B cell (primary cell): Measurements from ENCODE around the gene MUL1. TPM values are rescaled to one million over a fixed set of nuclear protein-coding genes. Genes with fewer than 3 reads are reported as not detected.

Experiments used
- ATAC-seq: fragments of 200-7000 bp; cut with Tn5 transposase; one replicate; pipeline ENCODE4 v1.10.0; 2021; ENCODE audit warnings: low read depth, mild to moderate bottlenecking, moderate number of reproducible peaks, moderate library complexity
- CTCF ChIA-PET: fragments of 350-600 bp; sonication (Branson Sonifier 250); formaldehyde crosslinking; loops from one replicate; lab custom pipeline; 2021; ENCODE audit warnings: antibody characterized with exemption, inconsistent platforms; lab: Charles Lee
- POLR2A ChIA-PET: fragments of 350-600 bp; sonication (Branson Sonifier 250); formaldehyde crosslinking; loops from one replicate; lab custom pipeline; 2021; ENCODE audit warnings: antibody characterized with exemption; lab: Charles Lee
- DNase-seq: peaks from one replicate; pipeline ENCODE4 v3.0.0; 2013
- H2AFZ ChIP-seq: 2 replicates; pipeline ENCODE4 v1.6.1; 2012; ENCODE audit warnings: mild to moderate bottlenecking, low read depth, low read length; ENCODE audit not compliant: insufficient read depth, poor library complexity, severe bottlenecking
- H3K27ac ChIP-seq, 2 donors: 1 replicate in 1 of 2; 2 replicates in 1 of 2; pipeline ENCODE4 v1.5.1; 2012 to 2013; ENCODE audit warnings: low read length in 2 of 2, mild to moderate bottlenecking in 2 of 2, moderate library complexity in 1 of 2
- H3K27me3 ChIP-seq, 4 experiments: fragments of 200-600 bp in 1 of 4; sonication (generic) in 1 of 4; replicated peaks in 1 of 4; 1 replicate in 2 of 4; 2 replicates in 2 of 4; pipeline versions ENCODE4 v1.6.1 to v1.7.0; 2013 to 2016; ENCODE audit warnings: low read length in 3 of 4, mild to moderate bottlenecking in 2 of 4, mixed read lengths in 1 of 4, moderate library complexity in 1 of 4; ENCODE audit not compliant: insufficient read depth in 4 of 4, control insufficient read depth in 3 of 4; ENCODE audit errors: control extremely low read depth in 1 of 4
- H3K36me3 ChIP-seq, 2 experiments: replicated peaks in 1 of 2; 1 replicate in 1 of 2; 2 replicates in 1 of 2; pipeline versions ENCODE4 v1.6.1 to v1.7.1; 2013; ENCODE audit warnings: low read length in 1 of 2; ENCODE audit not compliant: insufficient read depth in 2 of 2, control insufficient read depth in 1 of 2; ENCODE audit errors: control extremely low read depth in 1 of 2, extremely low read depth in 1 of 2
- H3K4me1 ChIP-seq, 2 donors: fragments of 200-600 bp in 1 of 2; sonication (generic) in 1 of 2; 1 replicate in 1 of 2; 2 replicates in 1 of 2; pipeline versions ENCODE4 v1.5.1 to v1.6.1; 2013 to 2017; ENCODE audit warnings: low read length in 2 of 2; ENCODE audit not compliant: control insufficient read depth in 2 of 2, insufficient read depth in 2 of 2
- H3K4me2 ChIP-seq: replicated peaks from 2 replicates; pipeline ENCODE3; 2012; ENCODE audit warnings: mild to moderate bottlenecking, low read depth, low read length; ENCODE audit not compliant: poor library complexity, severe bottlenecking
- H3K4me3 ChIP-seq, 5 experiments: fragments of 200-600 bp in 1 of 5; sonication (generic) in 1 of 5; 1 replicate in 3 of 5; 2 replicates in 2 of 5; pipeline versions ENCODE4 v1.5.1 to v1.7.0; 2011 to 2016; ENCODE audit warnings: low read length in 4 of 5, mild to moderate bottlenecking in 4 of 5, low read depth in 2 of 5, control low read depth in 1 of 5, moderate library complexity in 1 of 5; ENCODE audit not compliant: insufficient read depth in 1 of 5; ENCODE audit errors: control extremely low read depth in 1 of 5, extremely low read depth in 1 of 5
- H3K79me2 ChIP-seq: fragments of 200-600 bp; sonication (generic); one replicate; pipeline ENCODE4 v1.6.0; 2016; ENCODE audit warnings: low read length; ENCODE audit not compliant: control insufficient read depth, insufficient read depth
- H3K9ac ChIP-seq: fragments of 200-600 bp; sonication (generic); 2 replicates; pipeline ENCODE4 v1.6.1; 2017; ENCODE audit warnings: mild to moderate bottlenecking, low read length, moderate library complexity
- H3K9me3 ChIP-seq, 3 donors: one replicate each; pipeline versions ENCODE4 v1.6.1 to v1.7.1; 2013; ENCODE audit warnings: low read length in 2 of 3; ENCODE audit not compliant: control insufficient read depth in 2 of 3, insufficient read depth in 1 of 3; ENCODE audit errors: control extremely low read depth in 1 of 3
- H4K20me1 ChIP-seq: 2 replicates; pipeline ENCODE4 v1.6.0; 2012; ENCODE audit warnings: mild to moderate bottlenecking, low read length; ENCODE audit not compliant: insufficient read depth, control insufficient read depth, poor library complexity, severe bottlenecking
- H3K27ac Mint-ChIP-seq: one replicate; pipeline ENCODE4 v1.8.0; 2021; ENCODE audit warnings: mixed read lengths
- H3K27me3 Mint-ChIP-seq: one replicate; pipeline ENCODE4 v1.8.0; 2021; ENCODE audit warnings: mixed read lengths
- H3K4me1 Mint-ChIP-seq: one replicate; pipeline ENCODE4 v1.8.0; 2021; ENCODE audit warnings: mixed read lengths
- H3K4me3 Mint-ChIP-seq: one replicate; pipeline ENCODE4 v1.8.0; 2021; ENCODE audit warnings: mixed read lengths
- H3K9me3 Mint-ChIP-seq: one replicate; pipeline ENCODE4 v1.8.0; 2022; ENCODE audit warnings: mixed read lengths; ENCODE audit not compliant: insufficient read depth
- EZH2 ChIP-seq: IDR thresholded peaks from 2 replicates; pipeline ENCODE4 v1.6.1; 2012; ENCODE audit warnings: borderline replicate concordance, low read depth, mild to moderate bottlenecking, moderate library complexity, low read length; ENCODE audit not compliant: insufficient read depth, poor library complexity, severe bottlenecking
- WGBS: methylation state at CpG from one replicate; pipeline ENCODE4 v1.1.5; 2013; ENCODE audit warnings: missing lambda C conversion rate; ENCODE audit not compliant: insufficient coverage; 5-methylcytosine and 5-hydroxymethylcytosine counted together
- intact Hi-C: fragments of 100-400 bp; cut with micrococcal nuclease; formaldehyde crosslinking; loops from one replicate; pipeline ENCODE4 v1.10.0; 2022
- polyA plus RNA-seq: library from polyadenylated mRNA; depleted of rRNA; stranded (reverse); fragments of >200 nt; gene quantifications from 2 replicates; pipeline ENCODE4 v1.2.3, GENCODE V29; 2012
- total RNA-seq, 2 donors: library from RNA; stranded (reverse); fragments of 120-200 nt in 1 of 2; gene quantifications; 1 replicate in 1 of 2; 2 replicates in 1 of 2; pipeline versions ENCODE4 v1.2.3 to v1.2.4, GENCODE V29; 2013 to 2022
- TF ChIP-seq, protein P1 (sequence below): fragments of 200-600 bp; IDR thresholded peaks from one replicate; pipeline ENCODE4 v1.8.0; 2022; ENCODE audit warnings: antibody characterized with exemption, mild to moderate bottlenecking

Gene MUL1
- total and polyA plus RNA-seq, 2 donors (not counting 1 experiment from before 2014, with no cell fraction given) = 11.4 to 23.9 TPM

GRCh38 chr1:20551161-20551560, 43.2 kb upstream of the MUL1 start:
- H3K9ac ChIP-seq = no peak overlapping the region
- H3K4me1 ChIP-seq = peaks cover 3 to 8% of the 10 kb centered on the region in 2 donors
- DNase-seq (no peak), ATAC-seq (no peak)
- no peaks in the 10 kb centered on the region for H3K9me3 Mint-ChIP-seq
- whole genome bisulfite sequencing = 7% methylated on average over 2 of the region's 3 CpGs
- H3K4me2 ChIP-seq = no peak overlapping the region
- intact Hi-C loops = no loop called here
- H3K4me1 Mint-ChIP-seq = peaks cover 8% of the 10 kb centered on the region
- no peak overlapping the region for H3K27ac Mint-ChIP-seq
- no peak overlapping the region for H3K27ac ChIP-seq
- H3K4me3 Mint-ChIP-seq = no peak overlapping the region
- H3K79me2 ChIP-seq = no peaks in the 10 kb centered on the region
- H3K36me3 ChIP-seq = no peaks in the 10 kb centered on the region
- no peaks in the 10 kb centered on the region for H3K9me3 ChIP-seq
- H3K4me3 ChIP-seq = no peak overlapping the region
- peaks cover 0 to 47% (median 17%) of the 10 kb centered on the region in 4 experiments for H3K27me3 ChIP-seq
- H2AFZ ChIP-seq = no peak overlapping the region
- POLR2A ChIA-PET = no interaction called here
- H4K20me1 ChIP-seq = no peaks in the 10 kb centered on the region
- no peak for TF ChIP-seq EZH2
- TF ChIP-seq, protein P1, sequence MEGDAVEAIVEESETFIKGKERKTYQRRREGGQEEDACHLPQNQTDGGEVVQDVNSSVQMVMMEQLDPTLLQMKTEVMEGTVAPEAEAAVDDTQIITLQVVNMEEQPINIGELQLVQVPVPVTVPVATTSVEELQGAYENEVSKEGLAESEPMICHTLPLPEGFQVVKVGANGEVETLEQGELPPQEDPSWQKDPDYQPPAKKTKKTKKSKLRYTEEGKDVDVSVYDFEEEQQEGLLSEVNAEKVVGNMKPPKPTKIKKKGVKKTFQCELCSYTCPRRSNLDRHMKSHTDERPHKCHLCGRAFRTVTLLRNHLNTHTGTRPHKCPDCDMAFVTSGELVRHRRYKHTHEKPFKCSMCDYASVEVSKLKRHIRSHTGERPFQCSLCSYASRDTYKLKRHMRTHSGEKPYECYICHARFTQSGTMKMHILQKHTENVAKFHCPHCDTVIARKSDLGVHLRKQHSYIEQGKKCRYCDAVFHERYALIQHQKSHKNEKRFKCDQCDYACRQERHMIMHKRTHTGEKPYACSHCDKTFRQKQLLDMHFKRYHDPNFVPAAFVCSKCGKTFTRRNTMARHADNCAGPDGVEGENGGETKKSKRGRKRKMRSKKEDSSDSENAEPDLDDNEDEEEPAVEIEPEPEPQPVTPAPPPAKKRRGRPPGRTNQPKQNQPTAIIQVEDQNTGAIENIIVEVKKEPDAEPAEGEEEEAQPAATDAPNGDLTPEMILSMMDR = no peak
- peaks cover 44% of the 10 kb centered on the region for H3K27me3 Mint-ChIP-seq
- CTCF ChIA-PET = no interaction called here

DNA sequence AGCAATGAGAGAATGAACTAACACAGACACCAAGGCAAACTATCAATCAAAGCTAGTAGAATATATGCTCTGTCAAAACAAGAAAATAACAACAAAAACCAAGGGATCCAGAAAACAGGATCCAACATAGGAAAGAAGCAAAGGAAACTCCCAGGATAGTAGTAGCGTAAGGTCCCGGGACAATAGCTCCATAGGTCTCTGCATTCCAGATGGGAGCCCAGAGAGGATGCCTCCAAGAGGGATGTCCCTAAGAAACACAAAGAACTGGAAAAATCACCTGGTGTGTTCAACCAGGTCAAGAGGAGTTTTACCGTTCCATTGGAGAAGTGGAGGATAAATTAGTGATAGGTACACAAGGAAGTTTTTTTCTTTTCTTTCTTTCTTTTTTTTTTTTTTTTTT, 38.7 kb upstream of the MUL1 start:
- Histone ChIP-seq H3K9me3 (no peaks in the 10 kb centered on the region), H3K4me2 (no peak overlapping the region), H3K36me3 (no peaks in the 10 kb centered on the region), H3K27me3 (peaks cover 0 to 18% (median 4%) of the 10 kb centered on the region in 4 experiments), H4K20me1 (no peaks in the 10 kb centered on the region), H2AFZ (no peak overlapping the region), H3K27ac (no peak overlapping the region), H3K9ac (no peak overlapping the region), H3K4me1 (peaks cover 0 to 3% of the 10 kb centered on the region in 2 donors), H3K79me2 (no peaks in the 10 kb centered on the region), H3K4me3 (no peak overlapping the region)
- no peak for TF ChIP-seq EZH2
- TF ChIP-seq, protein P1 = no peak
- no peaks in the 10 kb centered on the region for H3K9me3 Mint-ChIP-seq
- peaks cover 52% of the 10 kb centered on the region for H3K27me3 Mint-ChIP-seq
- DNase-seq (no peak), ATAC-seq (no peak)
- intact Hi-C loops = no loop called here
- no peak overlapping the region for H3K27ac Mint-ChIP-seq
- WGBS = 100% methylated on average over 2 of the region's 3 CpGs
- peaks cover 6% of the 10 kb centered on the region for H3K4me1 Mint-ChIP-seq
- ChIA-PET POLR2A (no interaction called here), CTCF (no interaction called here)
- no peak overlapping the region for H3K4me3 Mint-ChIP-seq
